Effector memory CD8-positive, alpha-beta T cell (primary cell): ENCODE data around the gene STX5.
A peak's percentile ranks its signal among the peaks of the same experiment; 100 is the strongest.

ENCODE experiments used
- ATAC-seq: fragments of 150-1000 bp; cut with Tn5 transposase; replicated peaks from 2 replicates; pipeline ENCODE4 v1.10.0; 2021; ENCODE audit warnings: mild to moderate bottlenecking, moderate library complexity
- DNase-seq, 3 experiments: peaks; one replicate each; pipeline ENCODE4 v3.0.0; 2021
- H3K27ac Mint-ChIP-seq, 2 donors: one replicate each; pipeline ENCODE4 v1.8.0; 2022; ENCODE audit warnings: mild to moderate bottlenecking in 2 of 2, mixed read lengths in 2 of 2, moderate library complexity in 2 of 2
- H3K27me3 Mint-ChIP-seq, 2 donors: one replicate each; pipeline ENCODE4 v1.8.0; 2022; ENCODE audit warnings: mixed read lengths in 2 of 2
- H3K36me3 Mint-ChIP-seq: one replicate; pipeline ENCODE4 v1.8.0; 2022; ENCODE audit warnings: mild to moderate bottlenecking, moderate library complexity, mixed read lengths; ENCODE audit not compliant: insufficient read depth
- H3K4me1 Mint-ChIP-seq, 2 donors: one replicate each; pipeline ENCODE4 v1.8.0; 2022; ENCODE audit warnings: low read depth in 2 of 2, mixed read lengths in 2 of 2
- H3K4me3 Mint-ChIP-seq, 2 donors: one replicate each; pipeline ENCODE4 v1.8.0; 2022; ENCODE audit warnings: mild to moderate bottlenecking in 2 of 2, mixed read lengths in 2 of 2, moderate library complexity in 2 of 2
- H3K9me3 Mint-ChIP-seq, 2 donors: one replicate each; pipeline ENCODE4 v1.8.0; 2022; ENCODE audit warnings: mixed read lengths in 2 of 2

The STX5 gene

DNA sequence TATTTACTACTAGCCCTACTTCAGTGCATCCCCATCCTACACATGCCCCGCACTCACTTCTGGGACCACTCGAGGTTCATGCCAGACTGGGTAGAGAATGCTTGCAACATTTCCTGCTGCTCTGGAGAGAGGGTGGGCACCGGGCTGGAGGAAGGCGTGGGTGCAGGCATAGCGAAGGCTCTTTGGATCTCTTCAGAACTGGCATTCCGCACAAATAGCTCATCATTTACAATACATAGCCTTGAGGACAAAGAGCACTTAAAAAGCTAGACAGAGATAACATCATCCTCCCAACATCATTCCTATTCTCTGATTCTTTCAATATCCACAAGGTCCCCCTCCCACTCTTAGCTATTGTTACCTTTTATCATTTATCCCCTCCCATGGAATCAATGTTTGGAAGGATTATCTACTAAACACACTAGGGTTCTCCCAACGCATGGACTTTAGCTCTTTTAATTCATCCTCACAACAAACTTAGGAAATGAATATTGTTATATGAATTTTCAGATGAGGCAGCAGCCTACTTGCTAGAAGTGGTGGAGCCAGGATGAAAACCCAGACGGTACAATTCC, 37.6 kb downstream of the STX5 start:
- ATAC-seq, result no peak
- peak overlapping the region in 1 of 2 donors; percentile 60 for H3K27ac Mint-ChIP-seq
- peaks cover 25% of the 10 kb centered on the region in 2 donors for H3K4me1 Mint-ChIP-seq
- no peak overlapping the region for H3K4me3 Mint-ChIP-seq
- H3K9me3 Mint-ChIP-seq, result no peaks in the 10 kb centered on the region
- DNase-seq, result no peak
- H3K27me3 Mint-ChIP-seq, result no peaks in the 10 kb centered on the region
- H3K36me3 Mint-ChIP-seq, result peaks cover 93% of the 10 kb centered on the region

GRCh38 chr11:62792202-62792575, 39.7 kb downstream of the STX5 start:
- peaks cover 32 to 38% of the 10 kb centered on the region in 2 donors for H3K4me1 Mint-ChIP-seq
- peak overlapping the region; percentile 89 to 91 for H3K27ac Mint-ChIP-seq
- peaks cover 84% of the 10 kb centered on the region for H3K36me3 Mint-ChIP-seq
- ATAC-seq (no peak), DNase-seq (no peak)
- no peaks in the 10 kb centered on the region for H3K27me3 Mint-ChIP-seq
- peak overlapping the region; percentile 91 to 95 for H3K4me3 Mint-ChIP-seq
- H3K9me3 Mint-ChIP-seq, result no peaks in the 10 kb centered on the region

DNA sequence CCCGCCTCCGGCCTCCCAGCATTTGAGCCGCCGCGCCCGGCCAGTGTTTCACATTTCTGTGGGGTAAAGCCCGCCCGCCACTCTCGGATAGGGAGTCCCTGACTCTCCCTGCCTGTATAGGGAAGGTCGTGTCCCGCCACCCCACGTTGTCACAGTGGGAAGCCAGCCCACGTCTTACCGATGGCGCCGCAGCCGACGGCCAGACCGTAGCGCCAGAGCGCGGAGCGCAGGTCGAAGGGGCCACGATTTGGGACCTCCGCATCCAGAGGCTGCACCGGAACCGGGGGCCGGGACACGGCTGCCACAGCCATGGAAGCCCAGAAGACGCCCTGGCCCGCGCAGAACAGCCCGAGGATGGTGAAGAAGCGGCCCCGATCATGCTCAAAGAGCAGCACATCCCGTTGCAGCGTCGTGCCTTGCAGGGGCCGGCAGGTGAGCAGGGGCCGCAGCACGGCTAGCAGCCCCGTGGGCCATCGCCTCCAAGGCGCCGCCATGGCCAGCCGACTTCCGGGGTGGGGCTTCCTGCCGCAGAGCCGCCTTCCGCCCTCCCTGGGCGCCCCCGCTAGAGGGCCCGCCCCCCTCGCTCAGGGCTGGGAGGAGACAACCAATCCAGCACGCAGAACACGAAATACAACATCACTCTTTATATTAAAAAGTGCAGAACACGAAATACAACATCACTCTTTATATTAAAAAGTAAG, 40.2 kb downstream of the STX5 start, which contains the start of gene TMEM223:
TSS of gene TMEM223 (minus strand) at position 506 of the 701 bp plus-strand sequence. CDS start at position 494, 12 bp downstream.
- Mint-ChIP-seq H3K4me1 (peaks cover 32 to 38% of the 10 kb centered on the region in 2 donors), H3K36me3 (peaks cover 82% of the 10 kb centered on the region), H3K9me3 (no peaks in the 10 kb centered on the region), H3K4me3 (peak within 1 kb of the TSS; percentile 91 to 95), H3K27ac (peak within 1 kb of the TSS; percentile 89 to 91), H3K27me3 (no peaks in the 10 kb centered on the region)
- ATAC-seq (peak; percentile 71), DNase-seq (peak; percentile 86 to 88 (median 88))

DNA sequence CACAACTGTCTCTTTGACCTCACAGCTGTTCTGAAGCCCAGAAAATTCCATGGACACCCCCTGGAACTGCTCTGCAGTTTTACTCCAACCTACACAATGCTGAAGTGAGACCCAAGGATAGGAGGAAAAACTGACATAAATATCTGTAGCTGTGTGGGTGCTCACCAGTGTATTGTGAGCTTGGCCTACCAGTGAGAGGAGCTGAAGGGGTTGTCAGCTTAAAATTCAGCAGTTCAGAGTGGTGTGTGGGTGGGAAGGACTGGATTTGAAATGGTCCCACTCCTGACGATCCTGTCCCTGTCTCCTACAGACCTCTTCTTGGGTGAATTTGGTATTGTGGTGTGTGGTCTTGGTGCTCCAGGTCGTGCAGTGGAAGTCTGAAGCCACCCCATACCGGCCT, 42.3 kb downstream of the STX5 start:
- Mint-ChIP-seq H3K4me3 (peak overlapping the region; percentile 95), H3K27ac (peak overlapping the region in 1 of 2 donors; percentile 89), H3K27me3 (no peaks in the 10 kb centered on the region), H3K4me1 (peaks cover 34 to 42% of the 10 kb centered on the region in 2 donors), H3K9me3 (no peaks in the 10 kb centered on the region), H3K36me3 (peaks cover 69% of the 10 kb centered on the region)
- no peak for ATAC-seq
- no peak for DNase-seq

- no peak for ATAC-seq
- peak overlapping the region; percentile 95 for H3K4me3 Mint-ChIP-seq
- no peaks in the 10 kb centered on the region for H3K27me3 Mint-ChIP-seq
- H3K27ac Mint-ChIP-seq, result peak overlapping the region; percentile 27 to 89
- H3K4me1 Mint-ChIP-seq, result peaks cover 34 to 42% of the 10 kb centered on the region in 2 donors
- H3K36me3 Mint-ChIP-seq, result peaks cover 63% of the 10 kb centered on the region
- H3K9me3 Mint-ChIP-seq, result no peaks in the 10 kb centered on the region
- DNase-seq, result no peak
Observed at GRCh38 chr11:62788991-62789390, 42.9 kb downstream of the STX5 start.

DNA sequence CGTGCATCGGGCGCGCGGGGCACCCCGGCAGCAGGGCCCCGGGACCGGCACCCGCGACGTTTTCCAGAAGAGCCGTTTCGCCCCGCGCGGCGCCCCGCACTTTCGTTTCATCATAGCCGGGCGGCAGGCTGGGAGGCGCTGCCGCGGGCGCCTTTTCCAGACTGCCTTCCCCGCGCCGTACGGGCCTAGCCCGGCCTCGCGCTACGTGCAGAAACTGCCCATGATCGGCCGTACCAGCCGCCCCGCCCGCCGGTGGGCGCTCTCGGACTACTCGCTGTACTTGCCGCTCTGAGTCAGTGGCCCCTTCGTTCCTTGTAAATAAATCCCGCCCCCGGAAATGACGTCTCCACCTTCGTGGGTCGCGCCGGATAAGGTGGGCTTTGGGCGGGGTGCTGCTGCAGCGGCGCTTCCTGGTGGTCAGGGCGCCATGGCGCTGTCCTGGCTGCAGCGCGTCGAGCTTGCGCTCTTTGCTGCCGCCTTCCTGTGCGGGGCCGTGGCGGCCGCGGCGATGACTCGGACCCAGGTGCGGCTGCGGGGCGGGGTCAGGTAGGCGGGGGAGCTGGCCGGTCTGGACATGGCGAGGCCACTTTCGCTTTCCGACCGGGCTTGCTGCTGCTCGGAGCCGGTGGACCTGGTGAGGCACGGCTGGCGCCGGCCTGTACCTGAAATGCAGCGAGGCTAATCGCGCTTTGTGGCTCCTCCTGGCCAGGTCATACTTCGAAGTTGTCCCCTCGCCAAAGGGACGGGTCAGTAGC, 44.7 kb downstream of the STX5 start, which contains the start of gene TMEM179B:
TSS of gene TMEM179B (plus strand) at position 398 of the 755 bp plus-strand sequence. CDS start at position 428, 30 bp downstream.
- H3K27me3 Mint-ChIP-seq, result no peaks in the 10 kb centered on the region

GRCh38 chr11:62786318-62787004, 45.4 kb downstream of the STX5 start:
- ATAC-seq (peak; percentile 68), DNase-seq (peak; percentile 79 to 83 (median 83))
- H3K36me3 Mint-ChIP-seq, result peaks cover 38% of the 10 kb centered on the region
- H3K27me3 Mint-ChIP-seq, result no peaks in the 10 kb centered on the region
- no peaks in the 10 kb centered on the region for H3K9me3 Mint-ChIP-seq
- peak overlapping the region; percentile 91 to 93 for H3K27ac Mint-ChIP-seq
- peak overlapping the region; percentile 95 for H3K4me3 Mint-ChIP-seq
- peaks cover 25 to 36% of the 10 kb centered on the region in 2 donors for H3K4me1 Mint-ChIP-seq

More for the DNA sequence above, 44.7 kb downstream of the STX5 start, which contains the start of gene TMEM179B:
- H3K4me3 Mint-ChIP-seq, result peak within 1 kb of the TSS; percentile 95
- no peaks in the 10 kb centered on the region for H3K9me3 Mint-ChIP-seq
- H3K27ac Mint-ChIP-seq, result peak within 1 kb of the TSS; percentile 91 to 93
- ATAC-seq, result peak; percentile 77
- H3K4me1 Mint-ChIP-seq, result peaks cover 28 to 39% of the 10 kb centered on the region in 2 donors
- peaks cover 45% of the 10 kb centered on the region for H3K36me3 Mint-ChIP-seq
- DNase-seq, result peak; percentile 98 to 99 (median 98)

- no peaks in the 10 kb centered on the region for H3K27me3 Mint-ChIP-seq
- no peak overlapping the region for H3K4me3 Mint-ChIP-seq
- H3K36me3 Mint-ChIP-seq, result peaks cover 21% of the 10 kb centered on the region
- peaks cover 10 to 12% of the 10 kb centered on the region in 2 donors for H3K4me1 Mint-ChIP-seq
- H3K9me3 Mint-ChIP-seq, result no peaks in the 10 kb centered on the region
- DNase-seq, result no peak
- H3K27ac Mint-ChIP-seq, result peak overlapping the region in 1 of 2 donors; percentile 23
- no peak for ATAC-seq
Observed at GRCh38 chr11:62782753-62783152, 49.1 kb downstream of the STX5 start.

DNA sequence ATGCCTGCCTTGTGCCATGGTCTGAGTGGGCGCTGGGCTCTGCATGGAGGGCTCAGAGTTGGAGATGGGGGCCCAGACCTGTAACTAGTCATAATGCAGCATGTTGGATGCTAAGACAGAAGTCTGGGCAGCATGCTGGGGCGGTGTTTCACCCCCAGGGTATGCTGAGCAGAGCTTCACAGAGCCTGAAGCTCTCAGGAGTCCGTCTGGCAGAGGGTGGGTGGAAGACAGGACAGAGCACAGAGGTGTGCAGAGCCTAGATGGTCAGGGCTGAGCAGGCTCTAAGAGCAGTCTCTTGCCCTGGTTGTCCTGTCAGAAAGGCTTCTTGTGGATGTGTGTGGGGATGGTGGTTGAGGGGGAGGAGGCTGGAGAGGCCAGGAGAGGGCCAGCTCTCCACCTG, 53.4 kb downstream of the STX5 start:
- ATAC-seq (no peak), DNase-seq (no peak)
- Mint-ChIP-seq H3K9me3 (no peaks in the 10 kb centered on the region), H3K36me3 (peaks cover 23% of the 10 kb centered on the region), H3K4me3 (peak overlapping the region in 1 of 2 donors; percentile 1), H3K27me3 (no peaks in the 10 kb centered on the region), H3K27ac (peak overlapping the region in 1 of 2 donors; percentile 19), H3K4me1 (peaks cover 4 to 18% of the 10 kb centered on the region in 2 donors)

DNA sequence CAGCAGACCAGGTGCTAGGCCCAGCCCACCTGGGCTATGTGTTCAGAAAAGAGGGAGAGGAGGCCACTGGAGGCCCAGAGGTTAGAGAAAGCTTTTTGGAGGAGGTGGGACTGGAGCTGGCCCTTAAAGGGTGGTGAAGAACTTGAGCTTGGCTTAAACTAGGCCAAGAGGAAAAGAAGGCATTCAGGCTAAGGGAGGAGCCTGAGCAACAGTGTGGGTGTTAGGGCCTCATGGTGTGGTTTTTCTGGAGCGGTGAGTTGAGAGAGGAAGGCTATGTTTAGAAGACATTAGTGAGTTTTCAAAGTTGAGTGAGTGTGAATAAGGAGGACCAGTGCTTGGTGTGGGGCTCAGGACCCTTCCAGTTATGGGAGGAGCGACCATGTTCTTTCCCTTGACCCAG, 54.5 kb downstream of the STX5 start:
- H3K4me1 Mint-ChIP-seq, result peaks cover 5 to 18% of the 10 kb centered on the region in 2 donors
- peaks cover 23% of the 10 kb centered on the region for H3K36me3 Mint-ChIP-seq
- H3K9me3 Mint-ChIP-seq, result no peaks in the 10 kb centered on the region
- no peaks in the 10 kb centered on the region for H3K27me3 Mint-ChIP-seq
- H3K27ac Mint-ChIP-seq, result peak overlapping the region in 1 of 2 donors; percentile 19
- DNase-seq (no peak), ATAC-seq (peak; percentile 88)
- H3K4me3 Mint-ChIP-seq, result peak overlapping the region in 1 of 2 donors; percentile 1

DNA sequence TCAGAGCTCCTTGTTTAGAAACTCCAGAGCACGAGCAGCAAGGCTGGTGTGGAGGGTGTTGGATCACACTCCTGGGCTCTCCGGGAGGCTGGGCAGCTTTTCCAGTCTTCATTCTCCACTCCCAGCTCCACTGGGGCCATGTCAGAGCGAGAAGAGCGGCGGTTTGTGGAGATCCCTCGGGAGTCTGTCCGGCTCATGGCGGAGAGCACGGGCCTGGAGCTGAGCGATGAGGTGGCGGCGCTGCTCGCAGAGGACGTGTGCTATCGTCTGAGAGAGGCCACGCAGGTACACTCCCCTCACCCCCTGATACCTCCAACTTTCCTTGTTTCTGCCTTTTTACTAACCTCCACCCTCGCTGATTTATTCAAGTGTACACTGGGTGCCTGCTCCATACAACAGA, 56.2 kb downstream of the STX5 start:
- ATAC-seq (no peak), DNase-seq (no peak)
- Mint-ChIP-seq H3K36me3 (peaks cover 32% of the 10 kb centered on the region), H3K27me3 (no peaks in the 10 kb centered on the region), H3K4me3 (no peak overlapping the region), H3K27ac (peak overlapping the region in 1 of 2 donors; percentile 35), H3K4me1 (peaks cover 21 to 30% of the 10 kb centered on the region in 2 donors), H3K9me3 (no peaks in the 10 kb centered on the region)

GRCh38 chr11:62774407-62774806, 57.4 kb downstream of the STX5 start:
- Mint-ChIP-seq H3K9me3 (no peaks in the 10 kb centered on the region), H3K4me1 (peaks cover 29 to 41% of the 10 kb centered on the region in 2 donors), H3K27me3 (no peaks in the 10 kb centered on the region), H3K36me3 (peaks cover 43% of the 10 kb centered on the region), H3K27ac (no peak overlapping the region), H3K4me3 (no peak overlapping the region)
- ATAC-seq, result no peak
- DNase-seq, result no peak
